Measurements from ENCODE around the gene DNAH11.
"Not testable (repeated sequence)": the region's sequence is repeated elsewhere in the genome, so short reads cannot be mapped to it uniquely, and the experiment has no call there.

DNAH11 gene

GRCh38 chr7:21719846-21720245, 177.0 kb downstream of the DNAH11 start:
- DNase-seq = no peak

GRCh38 chr7:21722371-21722770, 179.5 kb downstream of the DNAH11 start:
- no peak for DNase-seq

- DNase-seq = no peak
These were observed 181.7 kb downstream of the DNAH11 start for GRCh38 chr7:21724562-21724961.

- DNase-seq = no peak
These were observed 187.6 kb downstream of the DNAH11 start for GRCh38 chr7:21730399-21730798.

GRCh38 chr7:21731977-21732376, 189.1 kb downstream of the DNAH11 start:
- DNase-seq = no peak

GRCh38 chr7:21732956-21733355, 190.1 kb downstream of the DNAH11 start:
- DNase-seq = not testable (repeated sequence)

GRCh38 chr7:21733837-21734236, 191.0 kb downstream of the DNAH11 start:
- DNase-seq = no peak

- no peak for DNase-seq
These were observed 200.7 kb downstream of the DNAH11 start for GRCh38 chr7:21743493-21743892.

GRCh38 chr7:21746949-21747348, 204.1 kb downstream of the DNAH11 start:
- no peak for DNase-seq

GRCh38 chr7:21747806-21748205, 205.0 kb downstream of the DNAH11 start:
- no peak for DNase-seq

GRCh38 chr7:21749378-21749777, 206.5 kb downstream of the DNAH11 start:
- DNase-seq = no peak

- DNase-seq = no peak
These were observed 210.2 kb downstream of the DNAH11 start for GRCh38 chr7:21753071-21753470.

- no peak for DNase-seq
These were observed 212.1 kb downstream of the DNAH11 start for GRCh38 chr7:21754963-21755362.

GRCh38 chr7:21757537-21758282, 214.9 kb downstream of the DNAH11 start:
- no peak for DNase-seq

GRCh38 chr7:21758286-21758685, 215.4 kb downstream of the DNAH11 start:
- DNase-seq = no peak

- DNase-seq = no peak
These were observed 219.6 kb downstream of the DNAH11 start for GRCh38 chr7:21762469-21762868.

GRCh38 chr7:21763818-21764217, 221.0 kb downstream of the DNAH11 start:
- DNase-seq = no peak

- no peak for DNase-seq
These were observed 223.4 kb downstream of the DNAH11 start for GRCh38 chr7:21766218-21766617.

- DNase-seq = peak; percentile 89
These were observed 224.6 kb downstream of the DNAH11 start for GRCh38 chr7:21767300-21767900.

GRCh38 chr7:21768279-21768678, 225.4 kb downstream of the DNAH11 start:
- DNase-seq = no peak

GRCh38 chr7:21771266-21771665, 228.4 kb downstream of the DNAH11 start:
- DNase-seq = no peak

- DNase-seq = no peak
These were observed 229.2 kb downstream of the DNAH11 start for GRCh38 chr7:21771906-21772610.

- DNase-seq = no peak
These were observed 230.5 kb downstream of the DNAH11 start for GRCh38 chr7:21773326-21773725.

GRCh38 chr7:21777921-21778320, 235.1 kb downstream of the DNAH11 start:
- DNase-seq = no peak

All from NCI-H774 (cell line).